Measurements from ENCODE around the gene HIVEP3.

- TF ChIP-seq CTCF (IDR thresholded peaks at IDR 0.05; ENCODE audit: low read length): no peak
- TF ChIP-seq EZH2 (optimal IDR thresholded peaks at IDR 0.05; ENCODE audit: low read depth, low read length): no peak
Observed at GRCh38 chr1:41768583-41768982, 150.1 kb downstream of the HIVEP3 start.
